ENCODE data around the gene POLN. TPM values are rescaled to one million over a fixed set of nuclear protein-coding genes. Genes with fewer than 3 reads are reported as not detected.

The POLN gene
- total and polyA plus RNA-seq, 12 donors = 0.69 to 10.6 (median 3.0) TPM

DNA sequence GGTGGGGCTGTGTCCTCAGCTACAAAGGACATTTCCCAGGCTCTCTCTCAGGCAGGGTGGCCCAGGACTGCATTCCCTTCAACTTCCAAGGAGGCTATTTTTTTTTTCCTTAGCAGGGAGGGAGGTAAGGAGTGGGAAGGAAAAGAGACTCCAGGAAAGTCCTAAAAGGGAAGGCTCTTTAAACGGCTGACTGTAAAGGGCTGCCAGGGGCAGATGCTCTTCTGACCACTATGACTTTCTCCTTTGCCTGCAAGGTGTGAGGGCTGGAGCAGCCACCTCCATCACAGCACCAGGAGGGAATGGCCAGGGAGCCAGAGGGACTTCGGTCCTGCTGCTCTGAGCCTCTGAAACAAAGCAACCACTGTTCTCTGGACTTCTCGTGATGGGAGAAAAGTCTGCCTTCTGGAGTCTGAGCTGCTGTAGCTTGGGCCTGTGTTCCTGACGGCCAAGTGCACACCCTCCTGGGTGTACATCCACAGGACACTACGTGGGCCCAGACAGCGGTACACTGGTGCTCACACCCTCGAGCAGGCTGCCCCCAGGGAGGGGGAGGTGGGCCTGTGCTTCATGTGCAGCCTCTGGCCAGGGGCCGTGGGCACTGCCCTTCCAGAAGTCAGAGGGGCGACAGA is 164.9 kb downstream of the POLN start:
- no peak overlapping the region for H3K4me3 ChIP-seq
- H3K9me3 ChIP-seq (replicated peaks in 1 of 3) = no peaks in the 10 kb centered on the region
- H3K27me3 ChIP-seq = no peaks in the 10 kb centered on the region
- no peak for TF ChIP-seq POLR2A (IDR thresholded peaks at IDR 0.05)
- TF ChIP-seq, protein P1, sequence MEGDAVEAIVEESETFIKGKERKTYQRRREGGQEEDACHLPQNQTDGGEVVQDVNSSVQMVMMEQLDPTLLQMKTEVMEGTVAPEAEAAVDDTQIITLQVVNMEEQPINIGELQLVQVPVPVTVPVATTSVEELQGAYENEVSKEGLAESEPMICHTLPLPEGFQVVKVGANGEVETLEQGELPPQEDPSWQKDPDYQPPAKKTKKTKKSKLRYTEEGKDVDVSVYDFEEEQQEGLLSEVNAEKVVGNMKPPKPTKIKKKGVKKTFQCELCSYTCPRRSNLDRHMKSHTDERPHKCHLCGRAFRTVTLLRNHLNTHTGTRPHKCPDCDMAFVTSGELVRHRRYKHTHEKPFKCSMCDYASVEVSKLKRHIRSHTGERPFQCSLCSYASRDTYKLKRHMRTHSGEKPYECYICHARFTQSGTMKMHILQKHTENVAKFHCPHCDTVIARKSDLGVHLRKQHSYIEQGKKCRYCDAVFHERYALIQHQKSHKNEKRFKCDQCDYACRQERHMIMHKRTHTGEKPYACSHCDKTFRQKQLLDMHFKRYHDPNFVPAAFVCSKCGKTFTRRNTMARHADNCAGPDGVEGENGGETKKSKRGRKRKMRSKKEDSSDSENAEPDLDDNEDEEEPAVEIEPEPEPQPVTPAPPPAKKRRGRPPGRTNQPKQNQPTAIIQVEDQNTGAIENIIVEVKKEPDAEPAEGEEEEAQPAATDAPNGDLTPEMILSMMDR (IDR thresholded peaks at IDR 0.05) = no peak
- no peak for DNase-seq
- intact Hi-C loops (cut with DNase I) = no loop called here
- peaks cover 0 to 6% of the 10 kb centered on the region in 2 donors for H3K4me1 ChIP-seq (replicated peaks in 1 of 2)
- no peak overlapping the region for H3K27ac ChIP-seq
- no peaks in the 10 kb centered on the region for H3K36me3 ChIP-seq (replicated peaks in 1 of 2)
- 82 to 92% (median 87%) methylated on average over 3 to 9 of the region's 9 CpGs for WGBS, 4 donors

DNA sequence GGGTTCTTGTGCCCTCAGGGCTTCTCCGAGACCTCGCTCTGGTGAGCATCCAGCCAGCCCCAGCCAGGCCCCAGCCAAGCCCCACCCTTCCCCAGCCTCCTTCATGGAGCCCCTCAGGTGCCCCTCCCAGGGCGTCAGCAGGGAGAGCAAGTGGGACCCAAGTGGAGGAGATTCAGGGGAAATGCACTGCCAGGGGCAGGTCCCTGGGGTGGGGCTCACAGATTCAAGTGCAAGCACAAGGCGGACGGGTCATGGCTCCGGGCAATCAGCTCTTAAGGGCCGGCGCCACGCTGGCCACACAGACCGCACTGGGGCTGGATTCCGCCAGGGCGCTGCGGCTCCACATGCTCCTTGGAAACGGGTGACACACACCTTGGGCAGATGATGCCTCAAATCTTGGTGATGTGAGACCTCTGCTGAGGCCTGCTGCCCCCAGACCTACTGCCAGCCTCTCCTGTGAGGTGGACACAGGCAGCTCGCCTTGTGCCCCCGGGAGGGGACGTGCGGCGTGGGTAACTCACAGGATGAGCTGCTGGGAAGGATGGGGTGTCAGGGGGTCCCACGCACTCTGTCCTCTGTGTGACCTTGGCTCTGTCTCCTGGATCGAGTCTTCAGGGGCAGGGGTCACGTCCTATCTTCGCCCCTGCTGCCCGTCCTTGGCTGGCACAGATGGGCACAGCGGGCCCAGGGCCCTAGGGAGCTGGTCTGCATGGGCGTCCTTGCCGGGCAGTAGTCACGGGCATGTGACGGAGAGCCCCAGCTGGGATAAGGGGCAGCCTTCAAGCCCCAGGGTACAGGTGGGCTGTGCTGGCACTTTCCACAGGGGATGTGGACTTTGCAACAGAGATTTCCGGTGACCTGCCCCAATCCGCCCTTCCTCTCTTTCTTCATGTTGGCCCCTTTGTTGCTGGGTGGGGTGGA is 165.7 kb downstream of the POLN start:
- Histone ChIP-seq H3K27ac (no peak overlapping the region), H3K4me3 (no peak overlapping the region), H3K36me3 (replicated peaks in 1 of 2) (no peaks in the 10 kb centered on the region), H3K27me3 (no peaks in the 10 kb centered on the region), H3K4me1 (replicated peaks in 1 of 2) (peaks cover 0 to 11% of the 10 kb centered on the region in 2 donors), H3K9me3 (replicated peaks in 1 of 3) (no peaks in the 10 kb centered on the region)
- no peak for DNase-seq
- WGBS, 4 donors = 93 to 94% (median 94%) methylated on average over 8 to 31 of the region's 31 CpGs
- intact Hi-C loops (cut with DNase I) = no loop called here
- TF ChIP-seq POLR2A (IDR thresholded peaks at IDR 0.05) = no peak
- TF ChIP-seq, protein P1 (IDR thresholded peaks at IDR 0.05) = no peak

DNA sequence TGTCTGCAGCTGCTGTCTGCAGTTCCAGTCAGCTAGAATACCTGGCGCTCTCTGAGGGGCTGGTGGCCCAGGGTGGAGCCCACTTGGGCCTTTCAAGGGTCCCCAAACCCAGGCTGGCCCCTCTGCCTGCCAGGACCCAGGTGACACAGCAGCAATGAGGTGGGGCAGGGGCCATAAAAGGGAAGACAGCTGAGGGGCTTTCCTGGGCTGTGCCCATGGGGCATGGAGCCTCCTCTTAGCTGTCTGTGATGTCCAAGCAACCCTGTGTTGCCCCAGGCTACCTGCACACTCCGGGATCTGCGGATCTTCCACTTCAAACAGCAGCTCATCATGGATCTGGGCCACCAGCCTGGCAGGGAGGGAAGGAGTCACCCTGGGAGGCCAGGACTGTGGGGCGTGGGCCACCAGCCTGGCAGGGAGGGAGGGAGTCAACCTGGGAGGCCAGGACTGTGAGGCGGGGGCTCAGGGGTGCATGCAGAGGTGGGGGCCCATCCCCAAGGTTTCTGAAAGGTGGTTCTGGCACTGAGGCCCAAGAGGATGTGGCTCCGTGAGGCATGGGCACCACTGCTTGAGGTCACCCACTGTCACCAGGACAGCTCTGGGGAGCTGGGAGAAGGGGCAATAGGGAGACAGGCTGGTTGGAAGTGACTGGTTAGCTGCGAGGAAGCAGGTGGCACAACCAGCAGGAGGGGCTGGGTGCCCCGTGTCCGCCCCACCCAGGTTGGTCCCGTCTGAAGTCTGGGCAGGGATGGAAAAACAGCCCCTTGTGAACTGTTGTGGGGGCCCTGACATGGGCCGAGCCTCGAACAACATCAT is 166.5 kb downstream of the POLN start:
- 86 to 96% (median 88%) methylated on average over 4 to 12 of the region's 12 CpGs for WGBS, 4 donors
- H3K27ac ChIP-seq = no peak overlapping the region
- no peak overlapping the region for H3K4me3 ChIP-seq
- no peaks in the 10 kb centered on the region for H3K9me3 ChIP-seq (replicated peaks in 1 of 3)
- TF ChIP-seq POLR2A (IDR thresholded peaks at IDR 0.05) = no peak
- TF ChIP-seq, protein P1 (IDR thresholded peaks at IDR 0.05) = no peak
- H3K27me3 ChIP-seq = no peaks in the 10 kb centered on the region
- intact Hi-C loops (cut with DNase I) = no loop called here
- H3K36me3 ChIP-seq (replicated peaks in 1 of 2) = no peaks in the 10 kb centered on the region
- H3K4me1 ChIP-seq (replicated peaks in 1 of 2) = peaks cover 0 to 11% of the 10 kb centered on the region in 2 donors
- no peak for DNase-seq

DNA sequence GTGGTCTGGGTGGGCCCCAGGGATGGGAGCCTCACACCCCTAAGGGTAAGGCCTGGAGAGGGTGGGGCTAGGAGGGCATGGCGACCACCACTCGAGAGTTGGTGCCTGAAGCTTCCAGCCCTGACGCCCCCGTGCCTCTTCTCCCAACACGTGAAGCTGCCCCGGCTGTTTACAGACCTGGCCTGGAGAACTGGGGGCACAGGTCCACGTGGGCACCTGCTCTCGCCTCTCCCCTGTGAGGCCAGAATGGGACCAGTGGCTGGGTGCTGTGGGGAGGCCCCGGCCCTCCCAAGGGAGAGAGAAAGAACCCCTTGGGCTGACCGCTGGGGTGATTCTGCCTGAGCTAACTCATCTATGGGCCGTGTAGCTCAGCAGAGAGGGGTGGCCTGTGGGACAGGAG is 167.3 kb downstream of the POLN start:
- intact Hi-C loops (cut with DNase I) = no loop called here
- 80 to 91% (median 91%) methylated on average over 1 to 11 of the region's 11 CpGs; no CpG with 5 or more reads in 1 of the 4 donors for WGBS, 4 donors

More for the DNA sequence above, 167.3 kb downstream of the POLN start:
- Histone ChIP-seq H3K9me3 (replicated peaks in 1 of 3) (no peaks in the 10 kb centered on the region), H3K4me3 (no peak overlapping the region), H3K36me3 (replicated peaks in 1 of 2) (no peaks in the 10 kb centered on the region), H3K27me3 (no peaks in the 10 kb centered on the region), H3K27ac (no peak overlapping the region), H3K4me1 (replicated peaks in 1 of 2) (peaks cover 0 to 11% of the 10 kb centered on the region in 2 donors)
- TF ChIP-seq, protein P1 (IDR thresholded peaks at IDR 0.05) = no peak
- TF ChIP-seq POLR2A (IDR thresholded peaks at IDR 0.05) = no peak
- DNase-seq = no peak
